IMR-90 (cell line): ENCODE results near the gene GUCY2F.

ENCODE experiments used
- BHLHE40 ChIP-seq: fragments of 150-350 bp; IDR thresholded peaks from 2 replicates; pipeline ENCODE4 v1.6.1; 2016; ENCODE audit warnings: mild to moderate bottlenecking, low read depth, low read length
- CEBPB ChIP-seq: IDR thresholded peaks from 2 replicates; pipeline ENCODE4 v1.6.1; 2012; ENCODE audit warnings: low read depth, low read length, improper control_type of control experiment
- MAFK ChIP-seq: IDR thresholded peaks from 2 replicates; pipeline ENCODE4 v1.6.1; 2012; ENCODE audit warnings: low read depth, low read length, improper control_type of control experiment
- MAZ ChIP-seq: IDR thresholded peaks from 2 replicates; pipeline ENCODE4 v1.6.1; 2012; ENCODE audit warnings: low read depth, mild to moderate bottlenecking, low read length, improper control_type of control experiment, moderate library complexity, borderline replicate concordance
- POLR2A ChIP-seq: IDR thresholded peaks from 2 replicates; pipeline ENCODE4 v1.6.1; 2012; ENCODE audit warnings: mild to moderate bottlenecking, low read depth, low read length
- RCOR1 ChIP-seq: IDR thresholded peaks from 2 replicates; pipeline ENCODE4 v1.6.1; 2012; ENCODE audit warnings: mild to moderate bottlenecking, low read length, improper control_type of control experiment; ENCODE audit not compliant: insufficient replicate concordance
- RFX5 ChIP-seq: IDR thresholded peaks from 2 replicates; pipeline ENCODE4 v1.8.0; 2012; ENCODE audit warnings: low read depth, mild to moderate bottlenecking, low read length, moderate library complexity
- SMC3 ChIP-seq: fragments of 150-350 bp; IDR thresholded peaks from 2 replicates; pipeline ENCODE4 v1.6.1; 2016; ENCODE audit warnings: low read depth, mild to moderate bottlenecking, antibody characterized with exemption, low read length, moderate library complexity
- TF ChIP-seq, protein P1 (sequence below): conservative IDR thresholded peaks from 2 replicates; pipeline ENCODE4 v1.5.1; 2012; ENCODE audit warnings: mild to moderate bottlenecking, low read depth, low read length, improper control_type of control experiment
- TF ChIP-seq, protein P2 (sequence below): fragments of 150-350 bp; IDR thresholded peaks from 2 replicates; pipeline ENCODE4 v1.6.1; 2017; ENCODE audit warnings: mild to moderate bottlenecking, antibody characterized with exemption, low read length, low read depth
- TF ChIP-seq, protein P3 (sequence below): fragments of 150-350 bp; IDR thresholded peaks from 2 replicates; pipeline ENCODE4 v1.6.1; 2016; ENCODE audit warnings: low read depth, mild to moderate bottlenecking, low read length, moderate library complexity, borderline replicate concordance

DNA sequence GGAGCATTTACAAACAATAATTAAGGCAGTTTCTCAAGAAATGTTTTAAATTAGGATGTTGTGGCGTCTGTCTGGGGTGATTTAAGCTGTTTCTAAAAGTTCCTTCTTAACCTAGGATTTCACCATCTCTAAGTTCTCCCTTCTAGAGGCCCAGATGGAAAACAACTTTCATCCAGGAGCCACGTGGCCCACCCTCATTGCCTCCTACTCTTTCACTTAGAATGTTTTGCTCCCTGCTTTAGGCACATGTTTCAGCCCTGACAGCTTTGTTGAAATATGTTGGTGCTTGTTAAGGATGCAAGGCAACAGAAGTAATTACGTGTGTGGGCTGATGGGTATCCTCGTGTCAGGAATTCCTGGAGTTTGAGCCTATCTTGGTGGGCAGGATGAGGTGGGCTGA, 131.3 kb downstream of the GUCY2F start:
- TF ChIP-seq, protein P1, sequence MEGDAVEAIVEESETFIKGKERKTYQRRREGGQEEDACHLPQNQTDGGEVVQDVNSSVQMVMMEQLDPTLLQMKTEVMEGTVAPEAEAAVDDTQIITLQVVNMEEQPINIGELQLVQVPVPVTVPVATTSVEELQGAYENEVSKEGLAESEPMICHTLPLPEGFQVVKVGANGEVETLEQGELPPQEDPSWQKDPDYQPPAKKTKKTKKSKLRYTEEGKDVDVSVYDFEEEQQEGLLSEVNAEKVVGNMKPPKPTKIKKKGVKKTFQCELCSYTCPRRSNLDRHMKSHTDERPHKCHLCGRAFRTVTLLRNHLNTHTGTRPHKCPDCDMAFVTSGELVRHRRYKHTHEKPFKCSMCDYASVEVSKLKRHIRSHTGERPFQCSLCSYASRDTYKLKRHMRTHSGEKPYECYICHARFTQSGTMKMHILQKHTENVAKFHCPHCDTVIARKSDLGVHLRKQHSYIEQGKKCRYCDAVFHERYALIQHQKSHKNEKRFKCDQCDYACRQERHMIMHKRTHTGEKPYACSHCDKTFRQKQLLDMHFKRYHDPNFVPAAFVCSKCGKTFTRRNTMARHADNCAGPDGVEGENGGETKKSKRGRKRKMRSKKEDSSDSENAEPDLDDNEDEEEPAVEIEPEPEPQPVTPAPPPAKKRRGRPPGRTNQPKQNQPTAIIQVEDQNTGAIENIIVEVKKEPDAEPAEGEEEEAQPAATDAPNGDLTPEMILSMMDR, result no peak
- TF ChIP-seq POLR2A (no peak), SMC3 (no peak), RFX5 (no peak), BHLHE40 (no peak), CEBPB (no peak), MAZ (no peak), MAFK (no peak), RCOR1 (no peak)
- TF ChIP-seq, protein P2, sequence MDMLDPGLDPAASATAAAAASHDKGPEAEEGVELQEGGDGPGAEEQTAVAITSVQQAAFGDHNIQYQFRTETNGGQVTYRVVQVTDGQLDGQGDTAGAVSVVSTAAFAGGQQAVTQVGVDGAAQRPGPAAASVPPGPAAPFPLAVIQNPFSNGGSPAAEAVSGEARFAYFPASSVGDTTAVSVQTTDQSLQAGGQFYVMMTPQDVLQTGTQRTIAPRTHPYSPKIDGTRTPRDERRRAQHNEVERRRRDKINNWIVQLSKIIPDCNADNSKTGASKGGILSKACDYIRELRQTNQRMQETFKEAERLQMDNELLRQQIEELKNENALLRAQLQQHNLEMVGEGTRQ, result no peak
- TF ChIP-seq, protein P3, sequence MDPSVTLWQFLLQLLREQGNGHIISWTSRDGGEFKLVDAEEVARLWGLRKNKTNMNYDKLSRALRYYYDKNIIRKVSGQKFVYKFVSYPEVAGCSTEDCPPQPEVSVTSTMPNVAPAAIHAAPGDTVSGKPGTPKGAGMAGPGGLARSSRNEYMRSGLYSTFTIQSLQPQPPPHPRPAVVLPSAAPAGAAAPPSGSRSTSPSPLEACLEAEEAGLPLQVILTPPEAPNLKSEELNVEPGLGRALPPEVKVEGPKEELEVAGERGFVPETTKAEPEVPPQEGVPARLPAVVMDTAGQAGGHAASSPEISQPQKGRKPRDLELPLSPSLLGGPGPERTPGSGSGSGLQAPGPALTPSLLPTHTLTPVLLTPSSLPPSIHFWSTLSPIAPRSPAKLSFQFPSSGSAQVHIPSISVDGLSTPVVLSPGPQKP, result no peak
